GM23338 (cell line): ENCODE results near the gene PPP2R2D. TPM values are rescaled to one million over a fixed set of nuclear protein-coding genes. Genes with fewer than 3 reads are reported as not detected.

Experiments
- ATAC-seq: fragments of 200-7000 bp; cut with Tn5 transposase; 3 replicates; pipeline ENCODE4 v1.9.1; 2020
- DNase-seq: peaks from one replicate; pipeline ENCODE4 v3.0.0-alpha.2; 2015; ENCODE audit warnings: low spot score
- H2AFZ ChIP-seq: fragments of 200-600 bp; sonication (generic); 2 replicates; pipeline ENCODE4 v1.8.0; 2016; ENCODE audit warnings: antibody characterized with exemption, mild to moderate bottlenecking, moderate library complexity
- H3F3A ChIP-seq: fragments of 200-600 bp; sonication (generic); replicated peaks from 2 replicates; pipeline ENCODE4 v1.8.0; 2017; ENCODE audit warnings: antibody characterized with exemption, mixed run types, low read depth
- H3K27ac ChIP-seq: fragments of 200-600 bp; sonication (generic); 2 replicates; pipeline ENCODE4 v1.6.1; 2016; ENCODE audit warnings: low read depth
- H3K27me3 ChIP-seq: fragments of 200-600 bp; sonication (generic); 2 replicates; pipeline ENCODE4 v1.8.0; 2016; ENCODE audit warnings: mild to moderate bottlenecking, mixed run types, moderate library complexity; ENCODE audit not compliant: insufficient read depth
- H3K36me3 ChIP-seq: fragments of 200-600 bp; sonication (generic); 2 replicates; pipeline ENCODE4 v1.8.0; 2016; ENCODE audit warnings: mild to moderate bottlenecking; ENCODE audit not compliant: insufficient read depth
- H3K4me1 ChIP-seq: fragments of 200-600 bp; sonication (generic); 2 replicates; pipeline ENCODE4 v1.8.0; 2016; ENCODE audit warnings: mild to moderate bottlenecking, moderate library complexity; ENCODE audit not compliant: insufficient read depth
- H3K4me2 ChIP-seq: fragments of 200-600 bp; sonication (generic); 2 replicates; pipeline ENCODE4 v1.7.1; 2017; ENCODE audit warnings: mixed run types
- H3K4me3 ChIP-seq: fragments of 200-600 bp; sonication (generic); 2 replicates; pipeline ENCODE4 v1.6.1; 2016; ENCODE audit warnings: mixed run types
- H3K79me2 ChIP-seq: fragments of 200-600 bp; sonication (generic); replicated peaks from 2 replicates; pipeline ENCODE4 v1.8.0; 2017; ENCODE audit warnings: mild to moderate bottlenecking; ENCODE audit not compliant: insufficient read depth
- H3K9me2 ChIP-seq: fragments of 200-600 bp; sonication (generic); 2 replicates; pipeline ENCODE4 v1.8.0; 2017; ENCODE audit not compliant: insufficient read depth
- H4K20me1 ChIP-seq: fragments of 200-600 bp; sonication (generic); replicated peaks from 2 replicates; pipeline ENCODE4 v1.8.0; 2017; ENCODE audit warnings: mild to moderate bottlenecking; ENCODE audit not compliant: insufficient read depth
- H3K27ac Mint-ChIP-seq: 2 replicates; pipeline ENCODE4 v1.8.0; 2020; ENCODE audit warnings: inconsistent platforms, mild to moderate bottlenecking, moderate library complexity, mixed read lengths
- H3K27me3 Mint-ChIP-seq: 3 replicates; pipeline ENCODE4 v1.8.0; 2022; ENCODE audit warnings: low read depth, mild to moderate bottlenecking, moderate library complexity, mixed read lengths, inconsistent platforms; ENCODE audit not compliant: insufficient read depth, poor library complexity
- H3K36me3 Mint-ChIP-seq: 3 replicates; pipeline ENCODE4 v1.8.0; 2021; ENCODE audit warnings: low read depth, mild to moderate bottlenecking, inconsistent platforms, moderate library complexity, mixed read lengths
- H3K4me1 Mint-ChIP-seq: 3 replicates; pipeline ENCODE4 v1.8.0; 2020; ENCODE audit warnings: mild to moderate bottlenecking, inconsistent platforms, mixed read lengths
- H3K4me3 Mint-ChIP-seq: 3 replicates; pipeline ENCODE4 v1.8.0; 2021; ENCODE audit warnings: moderate library complexity, mild to moderate bottlenecking, inconsistent platforms, mixed read lengths
- H3K9me3 Mint-ChIP-seq: 3 replicates; pipeline ENCODE4 v1.8.0; 2020; ENCODE audit warnings: moderate library complexity, mild to moderate bottlenecking, inconsistent platforms, mixed read lengths
- CTCF ChIP-seq, 2 experiments: fragments of 200-600 bp in 1 of 2; sonication (generic) in 1 of 2; conservative IDR thresholded peaks; 2 replicates each; pipeline versions ENCODE4 v1.5.1 to v1.6.1; 2016 to 2017; ENCODE audit warnings: antibody characterized with exemption in 2 of 2, low read depth in 2 of 2, mild to moderate bottlenecking in 2 of 2, moderate library complexity in 1 of 2
- EZH2phosphoT487 ChIP-seq: fragments of 200-600 bp; sonication (generic); IDR thresholded peaks from one replicate; pipeline ENCODE4 v1.8.1; 2018; ENCODE audit warnings: antibody characterized with exemption; ENCODE audit not compliant: unreplicated experiment
- JUNB ChIP-seq: IDR thresholded peaks from one replicate; pipeline ENCODE4 v1.6.1; 2016; ENCODE audit warnings: antibody characterized with exemption; ENCODE audit not compliant: unreplicated experiment
- NANOG ChIP-seq: IDR thresholded peaks from 2 replicates; pipeline ENCODE4 v1.6.1; 2016; ENCODE audit warnings: antibody characterized with exemption, borderline replicate concordance
- POLR2AphosphoS5 ChIP-seq: IDR thresholded peaks from 2 replicates; pipeline ENCODE4 v1.6.1; 2016; ENCODE audit warnings: antibody characterized with exemption, low read depth
- REST ChIP-seq: IDR thresholded peaks from one replicate; pipeline ENCODE4 v1.6.1; 2018; ENCODE audit warnings: antibody characterized with exemption; ENCODE audit not compliant: unreplicated experiment
- STAT1 ChIP-seq: IDR thresholded peaks from one replicate; pipeline ENCODE4 v1.6.1; 2016; ENCODE audit warnings: antibody characterized with exemption; ENCODE audit not compliant: unreplicated experiment
- ZNF114 ChIP-seq: fragments of 250-450 bp; sonication (Bioruptor Pico); IDR thresholded peaks from 2 replicates; pipeline ENCODE4 v1.5.0; 2020; ENCODE audit warnings: mild to moderate bottlenecking, moderate library complexity
- ZNF462 ChIP-seq: fragments of 250-450 bp; sonication (Bioruptor Pico); IDR thresholded peaks from 2 replicates; pipeline ENCODE4 v1.5.0; 2020; ENCODE audit warnings: mild to moderate bottlenecking, moderate library complexity
- polyA plus RNA-seq: library from polyadenylated mRNA; unstranded; fragments of >200 nt; fragmentation: Nextera tagmentation; extraction: Ambion mirVana; gene quantifications from 2 replicates; pipeline ENCODE4 v1.2.1, GENCODE V29; 2016
- total RNA-seq: library from RNA; depleted of rRNA; stranded (reverse); fragments of >200 nt; shearing (Covaris generic); gene quantifications from 2 replicates; pipeline ENCODE4 v1.2.3, GENCODE V29; 2014

The PPP2R2D gene
- total and polyA plus RNA-seq, 2 experiments from 2014 or later: 28.8 to 33.7 TPM

GRCh38 chr10:131860311-131860710 is 40.5 kb upstream of the PPP2R2D start (continued):
- TF ChIP-seq ZNF462 (CRISPR knock-in tag) (no peak), REST (no peak), EZH2phosphoT487 (no peak), NANOG (no peak), ZNF114 (CRISPR knock-in tag) (no peak)

GRCh38 chr10:131860806-131861440 is 39.9 kb upstream of the PPP2R2D start:
- Histone ChIP-seq H3K4me3 (no peak overlapping the region), H3K9me2 (no peaks in the 10 kb centered on the region), H3K79me2 (no peaks in the 10 kb centered on the region), H3K27me3 (no peaks in the 10 kb centered on the region), H3K27ac (no peak overlapping the region), H3K4me2 (no peak overlapping the region), H4K20me1 (no peaks in the 10 kb centered on the region), H3K4me1 (no peaks in the 10 kb centered on the region), H2AFZ (peak overlapping the region; percentile 84; the same call in 1 of the 2 replicates), H3K36me3 (no peaks in the 10 kb centered on the region), H3F3A (no peaks in the 10 kb centered on the region)
- peaks cover 12% of the 10 kb centered on the region for H3K27me3 Mint-ChIP-seq
- no peaks in the 10 kb centered on the region for H3K4me1 Mint-ChIP-seq
- no peak overlapping the region for H3K4me3 Mint-ChIP-seq
- TF ChIP-seq STAT1 (no peak), JUNB (no peak), REST (no peak), POLR2AphosphoS5 (no peak), ZNF114 (CRISPR knock-in tag) (no peak), CTCF (conservative IDR thresholded peaks at IDR 0.05; ENCODE audit: low read depth in 2 of 2) (peak; percentile 68 to 78)
- no peaks in the 10 kb centered on the region for H3K36me3 Mint-ChIP-seq
- no peaks in the 10 kb centered on the region for H3K9me3 Mint-ChIP-seq
- ATAC-seq: peak; percentile 71
- H3K27ac Mint-ChIP-seq: no peak overlapping the region
- peak; percentile 71 for DNase-seq
